GM19455 (cell line): Measurements from ENCODE around the gene PAIP2.
"Not testable (repeated sequence)": the region's sequence is repeated elsewhere in the genome, so short reads cannot be mapped to it uniquely, and the experiment has no call there.

Source experiments
- ATAC-seq: cut with Tn5 transposase; IDR thresholded peaks from one replicate; pipeline ENCODE4 v1.9.1; 2021; ENCODE audit not compliant: unreplicated experiment

The PAIP2 gene

GRCh38 chr5:139314276-139314675 lies 27.4 kb upstream of the PAIP2 start:
- no peak for ATAC-seq

GRCh38 chr5:139315056-139315615 lies 26.5 kb upstream of the PAIP2 start:
- no peak for ATAC-seq

GRCh38 chr5:139335811-139336210 lies 5.8 kb upstream of the PAIP2 start:
- ATAC-seq = no peak

GRCh38 chr5:139340051-139340450 lies 1.6 kb upstream of the PAIP2 start:
- ATAC-seq = no peak

- peak; percentile 27 for ATAC-seq
Observed at GRCh38 chr5:139341187-139341688, 416 bp upstream of the PAIP2 start.

- ATAC-seq = peak; percentile 47
Observed at GRCh38 chr5:139342423-139342723, 719 bp downstream of the PAIP2 start.

- ATAC-seq = no peak
Observed at GRCh38 chr5:139343476-139343875, 1.8 kb downstream of the PAIP2 start.

- ATAC-seq = no peak
Observed at GRCh38 chr5:139344177-139344576, 2.5 kb downstream of the PAIP2 start.

GRCh38 chr5:139345442-139345841 lies 3.8 kb downstream of the PAIP2 start:
- not testable (repeated sequence) for ATAC-seq

- ATAC-seq = not testable (repeated sequence)
Observed at GRCh38 chr5:139347863-139348262, 6.2 kb downstream of the PAIP2 start.

GRCh38 chr5:139354186-139354585 lies 12.5 kb downstream of the PAIP2 start:
- no peak for ATAC-seq

- ATAC-seq = not testable (repeated sequence)
Observed at GRCh38 chr5:139355900-139356299, 14.2 kb downstream of the PAIP2 start.

GRCh38 chr5:139358064-139358463 lies 16.4 kb downstream of the PAIP2 start:
- ATAC-seq = no peak

GRCh38 chr5:139360384-139360783 lies 18.7 kb downstream of the PAIP2 start:
- ATAC-seq = no peak

- ATAC-seq = no peak
Observed at GRCh38 chr5:139361835-139362429, 20.3 kb downstream of the PAIP2 start.

- ATAC-seq = no peak
Observed at GRCh38 chr5:139363937-139364336, 22.3 kb downstream of the PAIP2 start.

- ATAC-seq = no peak
Observed at GRCh38 chr5:139364466-139364865, 22.8 kb downstream of the PAIP2 start.

GRCh38 chr5:139368613-139369012 lies 27.0 kb downstream of the PAIP2 start:
- ATAC-seq = no peak

- ATAC-seq = no peak
Observed at GRCh38 chr5:139369181-139369580, 27.5 kb downstream of the PAIP2 start.

- no peak for ATAC-seq
Observed at GRCh38 chr5:139371482-139372435, 30.1 kb downstream of the PAIP2 start.

- ATAC-seq = no peak
Observed at GRCh38 chr5:139374909-139375308, 33.3 kb downstream of the PAIP2 start.

- ATAC-seq = no peak
Observed at GRCh38 chr5:139376364-139376763, 34.7 kb downstream of the PAIP2 start.
